Small intestine (tissue), 7 donors: ENCODE measurements around the gene TTLL4. TPM values are rescaled to one million over a fixed set of nuclear protein-coding genes. Genes with fewer than 3 reads are reported as not detected.

ENCODE experiments used
- DNase-seq, 2 donors: peaks; one replicate each; pipeline versions ENCODE4 v3.0.0 to v3.0.0-alpha.2; 2013
- FAIRE-seq: peaks from 2 replicates; lab custom pipeline; 2012; peaks lifted over from hg19 to GRCh38; lab: Jason Lieb, UNC
- H3K27ac ChIP-seq, 3 donors: one replicate each; pipeline ENCODE4 v1.5.1; 2013; ENCODE audit warnings: low read length in 2 of 3, mild to moderate bottlenecking in 2 of 3, control low read depth in 1 of 3, inconsistent platforms in 1 of 3, low read depth in 1 of 3, moderate library complexity in 1 of 3
- H3K27me3 ChIP-seq, 3 donors: one replicate each; pipeline ENCODE4 v1.6.1; 2013; ENCODE audit warnings: low read length in 3 of 3, inconsistent platforms in 1 of 3; ENCODE audit not compliant: control insufficient read depth in 3 of 3, insufficient read depth in 3 of 3
- H3K36me3 ChIP-seq, 3 donors: one replicate each; pipeline ENCODE4 v1.6.1; 2013; ENCODE audit warnings: low read length in 3 of 3, inconsistent platforms in 1 of 3, low read depth in 1 of 3, mild to moderate bottlenecking in 1 of 3, moderate library complexity in 1 of 3; ENCODE audit not compliant: control insufficient read depth in 3 of 3, insufficient read depth in 2 of 3
- H3K4me1 ChIP-seq, 3 donors: one replicate each; pipeline ENCODE4 v1.6.1; 2013; ENCODE audit warnings: low read length in 2 of 3, inconsistent platforms in 1 of 3, low read depth in 1 of 3, mild to moderate bottlenecking in 1 of 3, moderate library complexity in 1 of 3; ENCODE audit not compliant: control insufficient read depth in 3 of 3, insufficient read depth in 2 of 3
- H3K4me3 ChIP-seq, 3 donors: one replicate each; pipeline ENCODE4 v1.5.1; 2013; ENCODE audit warnings: low read length in 3 of 3, control low read depth in 1 of 3, inconsistent platforms in 1 of 3, low read depth in 1 of 3, mild to moderate bottlenecking in 1 of 3, moderate library complexity in 1 of 3
- H3K9me3 ChIP-seq, 2 donors: one replicate each; pipeline ENCODE4 v1.6.1; 2013; ENCODE audit warnings: low read depth in 1 of 2, low read length in 1 of 2; ENCODE audit not compliant: control insufficient read depth in 2 of 2, insufficient read depth in 1 of 2
- WGBS, 3 donors: extraction: QIAGEN DNeasy Blood & Tissue Kit; methylation state at CpG; one replicate each; pipeline ENCODE4 v1.1.7; 2013; 5-methylcytosine and 5-hydroxymethylcytosine counted together
- polyA plus RNA-seq, 4 donors: library from polyadenylated mRNA; stranded (reverse) in 3 of 4; unstranded in 1 of 4; fragments of 200-250 nt in 3 of 4; fragments of 120-200 nt in 1 of 4; gene quantifications; one replicate each; pipeline versions ENCODE4 v1.2.1 to v1.2.3, GENCODE V29; 2013
- donor health status: healthy with polysubstance abuse.
- donor health status: control.
- donor health status: control.
- donor health status: Bipolar disorder and iron deficiency.
- donor health status: healthy.

TTLL4 gene
- polyA plus RNA-seq, 4 donors: 8.6 to 25.7 (median 12.5) TPM

DNA sequence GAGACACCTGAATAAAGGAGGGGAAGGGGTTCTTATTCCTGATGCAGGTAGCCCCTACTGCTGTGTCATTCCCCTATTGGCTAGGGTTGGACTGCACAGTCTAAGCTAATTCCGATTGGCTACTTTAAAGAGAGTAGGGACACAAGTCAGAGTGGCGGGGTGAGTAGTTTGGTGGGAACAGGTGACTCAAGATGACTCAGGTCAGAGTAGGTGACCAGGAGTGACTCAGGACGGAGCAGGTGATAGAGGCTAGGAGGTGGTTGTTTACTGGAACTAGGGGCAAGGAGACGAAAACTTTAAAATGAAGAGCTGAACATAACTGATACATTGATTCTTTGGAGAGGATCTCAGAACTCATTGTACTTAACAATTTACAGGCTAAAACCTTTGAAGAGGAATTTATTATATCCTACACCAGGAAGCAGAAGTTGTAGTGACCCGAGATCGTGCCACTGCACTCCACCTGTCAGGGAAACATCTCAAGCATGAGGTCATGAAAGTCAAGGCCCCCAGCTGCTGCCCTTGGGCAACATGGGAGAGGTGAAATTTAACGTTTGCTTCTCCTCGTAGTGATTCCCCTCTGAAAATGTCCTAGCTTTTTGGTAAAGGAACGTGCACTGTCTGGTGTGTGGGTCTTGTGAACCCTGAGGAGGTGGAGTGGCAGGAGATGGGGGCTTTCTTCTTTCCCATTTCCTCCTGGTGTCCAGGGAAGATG lies 66.8 kb downstream of the TTLL4 start:
- Histone ChIP-seq H3K27me3 (peaks cover 0 to 2% (median 0%) of the 10 kb centered on the region in 3 donors), H3K4me1 (peaks cover 0 to 5% (median 0%) of the 10 kb centered on the region in 3 donors), H3K27ac (no peak overlapping the region), H3K9me3 (peaks cover 0 to 11% of the 10 kb centered on the region in 2 donors), H3K36me3 (peaks cover 0 to 3% (median 2%) of the 10 kb centered on the region in 3 donors), H3K4me3 (no peak overlapping the region)
- DNase-seq: no peak
- FAIRE-seq: no peak
- 88 to 95% (median 93%) methylated on average over 9 of the region's 9 CpGs for WGBS, 3 donors

GRCh38 chr2:218780046-218780445 lies 69.4 kb downstream of the TTLL4 start:
- WGBS, 3 donors: 44 to 52% (median 52%) methylated on average over 2 of the region's 2 CpGs

GRCh38 chr2:218780851-218781690 lies 70.4 kb downstream of the TTLL4 start:
- WGBS, 3 donors: 14 to 29% (median 25%) methylated on average over 15 of the region's 15 CpGs
- H3K4me1 ChIP-seq: peaks cover 2 to 20% (median 6%) of the 10 kb centered on the region in 3 donors
- peaks cover 0 to 11% of the 10 kb centered on the region in 2 donors for H3K9me3 ChIP-seq
- H3K4me3 ChIP-seq: peak overlapping the region; percentile 56 to 70 (median 65)
- peak overlapping the region; percentile 77 to 92 (median 91) for H3K27ac ChIP-seq
- H3K27me3 ChIP-seq: no peaks in the 10 kb centered on the region
- peaks cover 0 to 4% (median 0%) of the 10 kb centered on the region in 3 donors for H3K36me3 ChIP-seq
- FAIRE-seq (no peak), DNase-seq (peak; percentile 80 to 86)

More at GRCh38 chr2:218780046-218780445, 69.4 kb downstream of the TTLL4 start:
- H3K9me3 ChIP-seq: peaks cover 0 to 11% of the 10 kb centered on the region in 2 donors
- no peak for FAIRE-seq
- H3K36me3 ChIP-seq: peaks cover 0 to 3% (median 2%) of the 10 kb centered on the region in 3 donors
- H3K27me3 ChIP-seq: no peaks in the 10 kb centered on the region
- peaks cover 0 to 9% (median 6%) of the 10 kb centered on the region in 3 donors for H3K4me1 ChIP-seq
- DNase-seq: no peak
- peak overlapping the region in 1 of 3 donors; percentile 10 for H3K27ac ChIP-seq
- no peak overlapping the region for H3K4me3 ChIP-seq

DNA sequence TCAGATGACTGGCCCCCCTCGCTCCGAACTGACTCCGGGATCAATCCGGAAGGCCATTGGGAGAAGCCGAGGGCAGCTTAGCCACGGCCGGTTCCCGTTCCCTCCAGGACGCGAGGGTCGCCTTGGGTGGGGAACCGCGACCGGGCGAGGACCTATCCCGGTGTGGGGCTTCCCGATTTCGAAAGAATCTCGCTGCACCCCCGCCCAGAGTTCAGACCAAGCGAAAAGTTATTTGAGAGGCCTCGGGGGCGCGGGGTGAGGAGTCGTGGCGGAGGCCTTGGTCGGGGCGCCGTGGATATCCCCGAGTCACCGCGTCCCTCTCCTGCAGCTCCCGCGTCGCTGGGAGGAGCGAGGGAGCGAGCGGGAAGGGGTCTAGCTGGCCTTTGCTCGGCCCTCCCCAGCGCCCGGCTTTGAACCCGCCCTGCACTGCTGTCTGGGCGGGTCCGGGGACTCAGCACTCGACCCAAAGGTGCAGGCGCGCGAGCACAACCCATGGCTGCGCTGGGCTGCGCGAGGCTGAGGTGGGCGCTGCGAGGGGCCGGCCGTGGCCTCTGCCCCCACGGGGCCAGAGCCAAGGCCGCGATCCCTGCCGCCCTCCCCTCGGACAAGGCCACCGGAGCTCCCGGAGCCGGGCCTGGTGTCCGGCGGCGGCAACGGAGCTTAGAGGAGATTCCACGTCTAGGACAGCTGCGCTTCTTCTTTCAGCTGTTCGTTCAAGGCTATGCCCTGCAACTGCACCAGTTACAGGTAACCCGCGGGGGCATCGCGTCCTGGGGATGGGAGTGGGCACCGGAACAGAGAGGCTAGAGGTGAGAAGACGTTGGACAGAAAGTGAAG lies 71.3 kb downstream of the TTLL4 start, which contains the start of gene CYP27A1:
Gene CYP27A1, plus strand, starts transcription at position 457 of the 837 bp plus-strand sequence. Its CDS starts 36 bp downstream, at position 493.
- peak; percentile 88 to 90 for DNase-seq
- Histone ChIP-seq H3K9me3 (peaks cover 0 to 9% of the 10 kb centered on the region in 2 donors), H3K36me3 (peaks cover 0 to 7% (median 0%) of the 10 kb centered on the region in 3 donors), H3K4me1 (peaks cover 2 to 22% (median 6%) of the 10 kb centered on the region in 3 donors), H3K27me3 (no peaks in the 10 kb centered on the region), H3K4me3 (peak within 1 kb of the TSS; percentile 56 to 70 (median 65)), H3K27ac (peak within 1 kb of the TSS; percentile 77 to 92 (median 91))
- no peak for FAIRE-seq
- 1 to 2% (median 2%) methylated on average over 47 to 76 of the region's 76 CpGs for WGBS, 3 donors

GRCh38 chr2:218782528-218782844 lies 71.9 kb downstream of the TTLL4 start:
- H3K9me3 ChIP-seq: peaks cover 0 to 5% of the 10 kb centered on the region in 2 donors
- no peak for FAIRE-seq
- H3K4me1 ChIP-seq: peaks cover 2 to 22% (median 6%) of the 10 kb centered on the region in 3 donors
- peaks cover 0 to 8% (median 0%) of the 10 kb centered on the region in 3 donors for H3K36me3 ChIP-seq
- no peaks in the 10 kb centered on the region for H3K27me3 ChIP-seq
- DNase-seq: peak; percentile 92
- WGBS, 3 donors: 9 to 21% (median 15%) methylated on average over 6 of the region's 6 CpGs
- peak overlapping the region; percentile 23 to 70 (median 65) for H3K4me3 ChIP-seq
- peak overlapping the region; percentile 77 to 92 (median 91) for H3K27ac ChIP-seq

GRCh38 chr2:218783688-218784087 lies 73.1 kb downstream of the TTLL4 start:
- Histone ChIP-seq H3K27ac (peak overlapping the region in 2 of 3 donors; percentile 27 to 92), H3K4me1 (peaks cover 2 to 22% (median 6%) of the 10 kb centered on the region in 3 donors), H3K9me3 (peaks cover 0 to 5% of the 10 kb centered on the region in 2 donors), H3K27me3 (no peaks in the 10 kb centered on the region), H3K4me3 (peak overlapping the region in 2 of 3 donors; percentile 65 to 70), H3K36me3 (peaks cover 0 to 8% (median 2%) of the 10 kb centered on the region in 3 donors)
- FAIRE-seq (no peak), DNase-seq (peak in 1 of 2 donors; percentile 42)
- 70 to 88% (median 78%) methylated on average over 4 of the region's 4 CpGs for WGBS, 3 donors

DNA sequence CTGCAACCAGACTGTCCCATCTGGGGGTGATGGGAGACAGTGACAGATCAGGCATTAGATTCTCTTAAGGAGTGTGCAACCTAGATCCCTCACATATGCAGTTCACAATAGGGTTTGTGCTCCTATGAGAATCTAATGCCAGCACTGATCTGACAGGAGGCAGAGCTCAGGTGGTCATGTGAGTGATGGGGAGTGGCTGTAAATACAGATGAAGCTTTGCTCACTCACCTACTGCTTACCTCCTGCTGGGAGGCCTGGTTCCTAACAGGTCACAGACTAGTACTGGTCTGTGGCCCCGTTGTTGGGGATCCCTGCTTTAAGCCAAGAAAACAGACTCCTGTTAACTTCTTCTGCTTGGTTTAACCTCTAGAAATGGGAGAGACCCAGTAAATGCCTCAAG lies 74.5 kb downstream of the TTLL4 start:
- peaks cover 2 to 28% (median 6%) of the 10 kb centered on the region in 3 donors for H3K4me1 ChIP-seq
- peak; percentile 52 to 74 for DNase-seq
- H3K27ac ChIP-seq: peak overlapping the region in 1 of 3 donors; percentile 92
- peaks cover 0 to 8% (median 2%) of the 10 kb centered on the region in 3 donors for H3K36me3 ChIP-seq
- WGBS, 3 donors: 17 to 35% (median 23%) methylated on average over 1 of the region's 1 CpG
- H3K9me3 ChIP-seq: peaks cover 0 to 5% of the 10 kb centered on the region in 2 donors
- FAIRE-seq: no peak
- no peak overlapping the region for H3K4me3 ChIP-seq
- H3K27me3 ChIP-seq: no peaks in the 10 kb centered on the region
